ENCODE data around the gene SMYD2. TPM values are rescaled to one million over a fixed set of nuclear protein-coding genes. Genes with fewer than 3 reads are reported as not detected.

The SMYD2 gene
- total and polyA plus RNA-seq, 2 donors from 2014 or later, result 28.9 to 42.9 TPM

- DNase-seq (peak in 2 of 5 donors; percentile 51 to 67), FAIRE-seq (no peak)
- Histone ChIP-seq H3K9me3 (ENCODE audit: control insufficient read depth in 2 of 3, insufficient read depth in 1 of 3, low read length in 3 of 3) (no peaks in the 10 kb centered on the region), H3K27me3 (ENCODE audit: control insufficient read depth, insufficient read depth, low read length) (no peaks in the 10 kb centered on the region), H3K9ac (ENCODE audit: low read length in 3 of 3) (no peak overlapping the region), H3K4me1 (ENCODE audit: control insufficient read depth in 2 of 3, insufficient read depth in 2 of 3, low read depth in 1 of 3, low read length in 3 of 3) (peaks cover 0 to 2% (median 0%) of the 10 kb centered on the region in 3 donors), H3K36me3 (ENCODE audit: control insufficient read depth in 2 of 3, insufficient read depth in 3 of 3, low read length in 3 of 3) (no peaks in the 10 kb centered on the region), H3K4me3 (ENCODE audit: low read length in 3 of 3) (no peak overlapping the region), H3K27ac (ENCODE audit: low read depth in 2 of 2, low read length in 2 of 2) (no peak overlapping the region)
- no peak for TF ChIP-seq CTCF (IDR thresholded peaks at IDR 0.05; ENCODE audit: borderline replicate concordance, extremely low read depth, insufficient read depth)
- intact Hi-C loops (cut with DNase I), result no loop called here
Observed at GRCh38 chr1:214295934-214296333, 15.0 kb downstream of the SMYD2 start.

- intact Hi-C loops (cut with DNase I), result no loop called here
- FAIRE-seq, result no peak
- no peaks in the 10 kb centered on the region for H3K27me3 ChIP-seq (ENCODE audit: control insufficient read depth, insufficient read depth, low read length)
- H3K9ac ChIP-seq (ENCODE audit: low read length in 3 of 3), result no peak overlapping the region
- H3K4me3 ChIP-seq (ENCODE audit: low read length in 3 of 3), result no peak overlapping the region
- peak in 2 of 5 donors; percentile 61 to 75 for DNase-seq
- H3K36me3 ChIP-seq (ENCODE audit: control insufficient read depth in 2 of 3, insufficient read depth in 3 of 3, low read length in 3 of 3), result no peaks in the 10 kb centered on the region
- peaks cover 0 to 2% (median 0%) of the 10 kb centered on the region in 3 donors for H3K4me1 ChIP-seq (ENCODE audit: control insufficient read depth in 2 of 3, insufficient read depth in 2 of 3, low read depth in 1 of 3, low read length in 3 of 3)
- no peaks in the 10 kb centered on the region for H3K9me3 ChIP-seq (ENCODE audit: control insufficient read depth in 2 of 3, insufficient read depth in 1 of 3, low read length in 3 of 3)
- no peak for TF ChIP-seq CTCF (IDR thresholded peaks at IDR 0.05; ENCODE audit: borderline replicate concordance, extremely low read depth, insufficient read depth)
- H3K27ac ChIP-seq (ENCODE audit: low read depth in 2 of 2, low read length in 2 of 2), result no peak overlapping the region
Observed at GRCh38 chr1:214296860-214297745, 16.1 kb downstream of the SMYD2 start.

- Histone ChIP-seq H3K27me3 (ENCODE audit: control insufficient read depth, insufficient read depth, low read length) (no peaks in the 10 kb centered on the region), H3K9ac (ENCODE audit: low read length in 3 of 3) (no peak overlapping the region), H3K4me1 (ENCODE audit: control insufficient read depth in 2 of 3, insufficient read depth in 2 of 3, low read depth in 1 of 3, low read length in 3 of 3) (peaks cover 0 to 2% (median 0%) of the 10 kb centered on the region in 3 donors), H3K27ac (ENCODE audit: low read depth in 2 of 2, low read length in 2 of 2) (no peak overlapping the region), H3K4me3 (ENCODE audit: low read length in 3 of 3) (no peak overlapping the region), H3K9me3 (ENCODE audit: control insufficient read depth in 2 of 3, insufficient read depth in 1 of 3, low read length in 3 of 3) (no peaks in the 10 kb centered on the region), H3K36me3 (ENCODE audit: control insufficient read depth in 2 of 3, insufficient read depth in 3 of 3, low read length in 3 of 3) (no peaks in the 10 kb centered on the region)
- DNase-seq, result no peak
- FAIRE-seq, result no peak
- no peak for TF ChIP-seq CTCF (IDR thresholded peaks at IDR 0.05; ENCODE audit: borderline replicate concordance, extremely low read depth, insufficient read depth)
- intact Hi-C loops (cut with DNase I), result no loop called here
Observed at GRCh38 chr1:214300149-214300780, 19.3 kb downstream of the SMYD2 start.

All from kidney (tissue), 14 donors.